ENCODE results near the gene OMA1.
"Not testable (repeated sequence)": the region's sequence is repeated elsewhere in the genome, so short reads cannot be mapped to it uniquely, and the experiment has no call there.

OMA1 gene

DNA sequence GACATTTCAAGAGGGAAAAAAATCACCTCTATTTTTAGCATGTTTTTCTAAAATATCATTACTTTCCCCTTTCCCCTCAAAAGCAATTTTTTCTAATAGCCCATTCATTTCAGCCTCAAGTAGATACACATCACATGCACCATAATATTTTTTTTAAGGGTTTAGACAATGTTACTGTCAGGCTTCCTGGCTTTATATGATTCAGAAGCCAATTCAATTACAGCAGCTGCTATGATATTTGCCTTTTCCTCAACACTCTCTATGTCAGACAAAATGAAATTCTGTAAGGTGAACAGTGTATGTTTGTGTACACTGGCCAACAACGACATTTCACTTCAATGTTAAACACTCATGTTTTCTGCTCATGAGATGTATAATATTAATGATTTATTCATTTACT, 46.5 kb downstream of the OMA1 start:
- DNase-seq (ENCODE audit: low read depth) = no peak
- H3K4me3 ChIP-seq (ENCODE audit: low read length) = no peak overlapping the region
- TF ChIP-seq, protein P1, sequence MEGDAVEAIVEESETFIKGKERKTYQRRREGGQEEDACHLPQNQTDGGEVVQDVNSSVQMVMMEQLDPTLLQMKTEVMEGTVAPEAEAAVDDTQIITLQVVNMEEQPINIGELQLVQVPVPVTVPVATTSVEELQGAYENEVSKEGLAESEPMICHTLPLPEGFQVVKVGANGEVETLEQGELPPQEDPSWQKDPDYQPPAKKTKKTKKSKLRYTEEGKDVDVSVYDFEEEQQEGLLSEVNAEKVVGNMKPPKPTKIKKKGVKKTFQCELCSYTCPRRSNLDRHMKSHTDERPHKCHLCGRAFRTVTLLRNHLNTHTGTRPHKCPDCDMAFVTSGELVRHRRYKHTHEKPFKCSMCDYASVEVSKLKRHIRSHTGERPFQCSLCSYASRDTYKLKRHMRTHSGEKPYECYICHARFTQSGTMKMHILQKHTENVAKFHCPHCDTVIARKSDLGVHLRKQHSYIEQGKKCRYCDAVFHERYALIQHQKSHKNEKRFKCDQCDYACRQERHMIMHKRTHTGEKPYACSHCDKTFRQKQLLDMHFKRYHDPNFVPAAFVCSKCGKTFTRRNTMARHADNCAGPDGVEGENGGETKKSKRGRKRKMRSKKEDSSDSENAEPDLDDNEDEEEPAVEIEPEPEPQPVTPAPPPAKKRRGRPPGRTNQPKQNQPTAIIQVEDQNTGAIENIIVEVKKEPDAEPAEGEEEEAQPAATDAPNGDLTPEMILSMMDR (IDR thresholded peaks at IDR 0.05; ENCODE audit: insufficient read depth, low read depth, low read length, missing control alignments) = no peak

DNA sequence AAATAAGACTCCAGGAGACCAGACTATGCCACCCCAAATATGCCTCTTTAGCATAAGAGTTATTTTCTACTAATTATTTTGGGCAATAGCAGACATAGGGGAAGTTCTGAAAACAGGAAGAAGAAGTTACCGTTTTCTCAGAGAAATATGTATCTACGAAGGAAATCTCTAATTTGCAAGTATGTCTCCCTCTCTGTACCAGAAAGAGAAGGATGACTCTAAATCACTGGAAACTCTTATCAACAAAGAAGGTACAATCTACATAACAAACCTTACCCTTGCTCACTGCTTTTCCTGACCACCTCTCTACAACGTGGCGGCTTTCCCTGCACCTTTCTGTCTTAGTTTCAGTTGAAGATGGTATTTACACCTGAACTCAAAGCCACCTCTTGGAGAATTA, 49.0 kb downstream of the OMA1 start:
- H3K4me3 ChIP-seq (ENCODE audit: low read length) = no peak overlapping the region

GRCh38 chr1:58496042-58496441, 50.5 kb downstream of the OMA1 start:
- TF ChIP-seq, protein P1 (IDR thresholded peaks at IDR 0.05; ENCODE audit: insufficient read depth, low read depth, low read length, missing control alignments) = no peak
- no peak for DNase-seq (ENCODE audit: low read depth)
- H3K4me3 ChIP-seq (ENCODE audit: low read length) = no peak overlapping the region

More for the DNA sequence above, 49.0 kb downstream of the OMA1 start:
- TF ChIP-seq, protein P1 (IDR thresholded peaks at IDR 0.05; ENCODE audit: insufficient read depth, low read depth, low read length, missing control alignments) = no peak
- DNase-seq (ENCODE audit: low read depth) = no peak

DNA sequence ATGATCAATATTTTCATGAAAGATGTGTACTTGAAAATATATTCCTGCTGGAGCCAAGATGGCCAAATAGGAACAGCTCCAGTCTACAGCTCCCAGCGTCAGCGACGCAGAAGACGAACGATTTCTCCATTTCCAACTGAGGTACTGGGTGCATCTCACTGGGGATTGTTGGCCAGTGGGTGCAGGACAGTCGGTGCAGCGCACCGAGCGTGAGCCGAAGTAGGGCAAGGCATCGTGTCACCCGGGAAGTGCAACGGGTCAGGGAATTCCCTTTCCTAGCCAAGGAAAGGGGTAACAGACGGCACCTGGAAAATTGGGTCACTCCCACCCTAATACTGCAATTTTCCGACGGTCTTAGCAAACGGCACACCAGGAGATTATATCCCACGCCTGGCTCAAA, 57.6 kb downstream of the OMA1 start:
- not testable (repeated sequence) for H3K4me3 ChIP-seq (ENCODE audit: low read length); DNase-seq (ENCODE audit: low read depth)

DNA sequence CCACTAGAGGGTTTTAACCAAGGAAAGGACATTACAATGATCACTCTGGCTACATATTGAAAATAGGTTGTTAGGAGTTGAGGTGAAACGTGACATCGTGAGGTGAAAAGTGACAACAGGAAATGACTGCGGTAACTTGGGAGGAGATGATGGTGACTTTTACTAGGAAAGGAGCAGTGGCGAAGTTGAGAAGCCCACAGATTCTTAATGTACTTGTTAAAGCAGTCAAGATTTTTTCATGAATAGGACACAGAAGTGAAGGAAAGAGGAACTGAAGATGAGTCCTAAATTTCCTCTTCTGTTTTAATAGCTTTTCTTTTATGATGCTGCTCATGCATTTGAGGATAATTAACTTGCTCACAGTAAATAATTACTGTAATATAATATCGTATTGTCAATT, 59.5 kb downstream of the OMA1 start:
- no peak for DNase-seq (ENCODE audit: low read depth)
- H3K4me3 ChIP-seq (ENCODE audit: low read length) = no peak overlapping the region
- TF ChIP-seq, protein P1 (IDR thresholded peaks at IDR 0.05; ENCODE audit: insufficient read depth, low read depth, low read length, missing control alignments) = no peak

DNA sequence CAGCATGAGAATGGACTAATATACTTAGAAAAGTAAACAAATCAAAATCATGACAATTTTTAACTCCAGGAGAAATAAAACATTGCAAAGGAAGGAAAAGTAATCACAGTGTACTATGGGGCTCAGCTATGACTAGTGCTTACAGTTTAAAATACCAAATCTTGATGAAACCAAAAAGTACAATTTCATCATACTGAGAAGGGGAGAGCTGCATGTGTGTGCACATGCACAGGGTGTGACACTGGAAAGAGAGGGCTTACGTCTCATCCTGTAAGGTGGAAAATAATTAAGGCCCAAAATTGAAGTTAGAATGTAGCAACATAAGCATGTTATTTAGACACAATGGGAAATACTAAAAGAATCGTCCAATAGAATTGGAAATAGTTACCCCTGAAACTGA, 64.6 kb downstream of the OMA1 start:
- no peak overlapping the region for H3K4me3 ChIP-seq (ENCODE audit: low read length)
- TF ChIP-seq, protein P1 (IDR thresholded peaks at IDR 0.05; ENCODE audit: insufficient read depth, low read depth, low read length, missing control alignments) = no peak
- DNase-seq (ENCODE audit: low read depth) = no peak

DNA sequence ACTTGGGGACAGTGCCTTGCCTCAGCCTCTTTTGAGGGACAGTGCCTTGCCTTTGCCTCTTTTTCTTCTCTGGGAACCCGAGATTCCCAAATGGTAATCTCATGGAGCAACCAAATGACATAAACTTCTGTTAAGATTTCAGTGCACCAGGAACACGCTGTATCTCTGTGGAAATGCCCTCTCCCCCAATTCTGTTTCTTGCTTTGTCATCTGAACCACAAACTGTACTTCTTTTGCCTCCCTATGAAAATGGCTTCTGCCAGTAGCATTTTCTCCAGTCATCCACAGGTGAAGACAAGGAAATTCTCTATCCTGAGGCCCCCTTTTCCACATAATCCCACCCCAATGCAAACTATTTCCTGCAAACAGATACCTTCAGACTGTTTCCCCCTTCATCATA, 66.3 kb downstream of the OMA1 start:
- TF ChIP-seq, protein P1 (IDR thresholded peaks at IDR 0.05; ENCODE audit: insufficient read depth, low read depth, low read length, missing control alignments) = no peak
- H3K4me3 ChIP-seq (ENCODE audit: low read length) = no peak overlapping the region
- DNase-seq (ENCODE audit: low read depth) = no peak

- peak; percentile 33 for DNase-seq (ENCODE audit: low read depth)
- TF ChIP-seq, protein P1 (IDR thresholded peaks at IDR 0.05; ENCODE audit: insufficient read depth, low read depth, low read length, missing control alignments) = no peak
- H3K4me3 ChIP-seq (ENCODE audit: low read length) = no peak overlapping the region
Measured at GRCh38 chr1:58477390-58477789, 69.1 kb downstream of the OMA1 start.

Measured in epithelial cell of esophagus (primary cell).